ENCODE results near the gene NOS2.

GRCh38 chr17:27792095-27792494, 8.2 kb downstream of the NOS2 start:
- TF ChIP-seq POLR2A (IDR thresholded peaks at IDR 0.05) (no peak), CTCF (IDR thresholded peaks at IDR 0.05) (no peak)
